GM12878 (cell line): ENCODE data around the gene SPATA6. TPM values are rescaled to one million over a fixed set of nuclear protein-coding genes. Genes with fewer than 3 reads are reported as not detected.
"Not testable (repeated sequence)": the region's sequence is repeated elsewhere in the genome, so short reads cannot be mapped to it uniquely, and the experiment has no call there.

Source experiments
- ATAC-seq: fragments of 200-7000 bp; cut with Tn5 transposase; 3 replicates; pipeline ENCODE4 v1.9.1; 2020; ENCODE audit warnings: mild to moderate bottlenecking, moderate library complexity
- BruUV-seq: library from RNA; stranded (reverse); fragments of 400-500 nt; replicated peaks from 2 replicates; lab custom pipeline; 2021; lab: Mats Ljungman, UMichigan
- CTCF ChIA-PET: fragments of 300-600 bp; sonication (Branson Sonifier 250); formaldehyde crosslinking; extraction: SDS; loops from one replicate; lab custom pipeline; 2021; ENCODE audit warnings: inconsistent platforms; lab: Yijun Ruan, JAX
- POLR2A ChIA-PET: fragments of 350-600 bp; formaldehyde crosslinking; extraction: SDS; loops from one replicate; lab custom pipeline; 2021; ENCODE audit warnings: inconsistent platforms; lab: Charles Lee
- RAD21 ChIA-PET: fragments of 300-600 bp; sonication (Branson Sonifier 250); formaldehyde crosslinking; loops from one replicate; lab custom pipeline; 2023; ENCODE audit warnings: antibody characterized with exemption; ENCODE audit not compliant: unreplicated experiment; lab: Charles Lee
- SMC1A ChIA-PET: fragments of 300-600 bp; sonication (Branson Sonifier 250); formaldehyde crosslinking; loops from one replicate; lab custom pipeline; 2023; ENCODE audit not compliant: unreplicated experiment, uncharacterized antibody; lab: Charles Lee
- DNase-seq: peaks from one replicate; pipeline ENCODE4 v3.0.0-alpha.2; 2011; ENCODE audit warnings: low read depth, low spot score
- FAIRE-seq: peaks from 3 replicates; lab custom pipeline; 2011; peaks lifted over from hg19 to GRCh38; lab: Jason Lieb, UNC
- H2AFZ ChIP-seq: 2 replicates; pipeline ENCODE4 v1.6.0; 2011; ENCODE audit warnings: low read depth, low read length, control low read depth; ENCODE audit not compliant: control insufficient read depth
- H3K27ac ChIP-seq: 2 replicates; pipeline ENCODE4 v1.5.1; 2011; ENCODE audit warnings: control low read depth; ENCODE audit not compliant: control insufficient read depth, insufficient read depth
- H3K27me3 ChIP-seq, 2 experiments: replicated peaks in 1 of 2; 2 replicates each; pipeline versions ENCODE4 v1.6.0 to v1.6.1; 2011; ENCODE audit warnings: low read length in 1 of 2; ENCODE audit not compliant: control insufficient read depth in 2 of 2, insufficient read depth in 2 of 2
- H3K36me3 ChIP-seq, 2 experiments: 2 replicates each; pipeline ENCODE4 v1.5.1; 2011; ENCODE audit warnings: low read length in 1 of 2; ENCODE audit not compliant: control insufficient read depth in 2 of 2, insufficient read depth in 2 of 2
- H3K4me1 ChIP-seq: 2 replicates; pipeline ENCODE4 v1.6.1; 2011; ENCODE audit warnings: mild to moderate bottlenecking, low read length, moderate library complexity, mixed read lengths; ENCODE audit not compliant: control insufficient read depth, insufficient read depth
- H3K4me2 ChIP-seq: 2 replicates; pipeline ENCODE4 v1.6.0; 2011; ENCODE audit warnings: control low read depth; ENCODE audit not compliant: control insufficient read depth, insufficient read depth
- H3K4me3 ChIP-seq: fragments of 200-600 bp; sonication (generic); 2 replicates; pipeline ENCODE4 v1.5.1; 2016
- H3K79me2 ChIP-seq: 2 replicates; pipeline ENCODE4 v1.6.0; 2011; ENCODE audit warnings: low read length; ENCODE audit not compliant: control insufficient read depth, insufficient read depth
- H3K9ac ChIP-seq: 2 replicates; pipeline ENCODE4 v1.8.0; 2011; ENCODE audit warnings: low read length, control low read depth, mixed read lengths; ENCODE audit not compliant: control insufficient read depth, insufficient read depth
- H3K9me3 ChIP-seq: replicated peaks from 3 replicates; pipeline ENCODE4 v1.5.1; 2011; ENCODE audit warnings: mild to moderate bottlenecking, low read length; ENCODE audit not compliant: control insufficient read depth, insufficient read depth
- H4K20me1 ChIP-seq: 2 replicates; pipeline ENCODE4 v1.6.0; 2011; ENCODE audit not compliant: control insufficient read depth, insufficient read depth
- FOS ChIP-seq: IDR thresholded peaks from 3 replicates; pipeline ENCODE4 v1.6.1; 2011; ENCODE audit warnings: borderline replicate concordance; ENCODE audit not compliant: insufficient read length; ENCODE audit errors: extremely low read depth
- MYB ChIP-seq: fragments of 150-350 bp; IDR thresholded peaks from 2 replicates; pipeline ENCODE4 v1.6.1; 2014; ENCODE audit warnings: mild to moderate bottlenecking, low read depth, low read length, borderline replicate concordance
- NFIC ChIP-seq: IDR thresholded peaks from 2 replicates; pipeline ENCODE4 v1.6.1; 2012; ENCODE audit warnings: low read depth, mild to moderate bottlenecking, inconsistent platforms, low read length, moderate library complexity
- REST ChIP-seq: IDR thresholded peaks from 2 replicates; pipeline ENCODE4 v1.6.1; 2012; ENCODE audit warnings: mild to moderate bottlenecking, low read depth, low read length
- whole genome bisulfite sequencing: methylation state at CpG from one replicate; pipeline ENCODE4 v1.1.6; 2016; ENCODE audit warnings: low lambda C conversion rate; ENCODE audit not compliant: insufficient replicate concordance, insufficient coverage; ENCODE audit errors: missing lambda C conversion rate; 5-methylcytosine and 5-hydroxymethylcytosine counted together
- in situ Hi-C: fragments of 300-500 bp; cut with MboI; formaldehyde crosslinking; loops from 9 replicates; pipeline ENCODE4 v1.14.3; 2018; ENCODE audit warnings: mixed read lengths
- intact Hi-C: fragments of 100-400 bp; cut with micrococcal nuclease; formaldehyde crosslinking; loops from one replicate; pipeline ENCODE4 v1.14.2; 2022; ENCODE audit not compliant: unreplicated experiment
- polyA plus RNA-seq, 11 experiments: library from polyadenylated mRNA; depleted of rRNA in 4 of 11; unstranded in 6 of 11; stranded (reverse) in 5 of 11; fragments of >200 nt; fragmentation: Nextera tagmentation in 4 of 11; fragmentation: Illumina TruSeq in 1 of 11; extraction: Ambion mirVana in 4 of 11; extraction: Trizol in 1 of 11; gene quantifications; 1 replicate in 1 of 11; 2 replicates in 10 of 11; pipeline versions ENCODE4 v1.2.1 to v1.2.3, GENCODE V29; 2011 to 2016; ENCODE audit warnings: inconsistent platforms in 2 of 11, missing spikeins in 2 of 11, low read depth in 1 of 11
- total RNA-seq, 4 experiments: library from RNA; depleted of rRNA in 3 of 4; stranded (reverse); fragments of >200 nt in 3 of 4; fragmentation: Illumina TruSeq in 1 of 4; extraction: Trizol in 1 of 4; gene quantifications; 2 replicates each; pipeline versions ENCODE4 v1.2.1 to v1.2.3, GENCODE V29; 2013 to 2021
- TF ChIP-seq, protein P1 (sequence below): fragments of 450-650 bp; conservative IDR thresholded peaks from 2 replicates; pipeline ENCODE4 v1.6.1; 2017; ENCODE audit warnings: mild to moderate bottlenecking, moderate library complexity

SPATA6 gene
- total and polyA plus RNA-seq, 10 of the 15 experiments (the other 5 are each of a cell fraction or from before 2014, with no cell fraction given) = 0.29 TPM; not detected in 9

DNA sequence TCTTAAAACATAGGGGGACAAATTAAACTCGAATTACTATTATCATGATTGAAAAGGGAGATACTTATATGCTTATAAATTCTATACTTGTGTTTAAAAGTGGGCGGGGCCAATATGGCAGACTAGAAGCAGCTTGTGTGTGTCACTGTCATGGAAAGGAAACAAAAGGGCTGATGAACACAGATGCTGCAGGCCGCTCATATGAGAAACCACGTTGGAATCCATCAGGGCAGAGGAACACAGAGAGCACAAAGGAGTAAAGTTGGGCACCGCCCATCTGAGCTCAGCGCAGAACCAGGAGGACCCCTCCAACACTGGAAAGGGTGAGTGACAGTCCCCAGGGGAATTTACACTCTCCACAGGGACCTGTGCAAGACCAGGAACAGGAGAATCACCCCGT is 142.5 kb downstream of the SPATA6 start:
- ATAC-seq = no peak
- no peaks in the 10 kb centered on the region for H4K20me1 ChIP-seq
- H3K9ac ChIP-seq = no peak overlapping the region
- TF ChIP-seq, protein P1, sequence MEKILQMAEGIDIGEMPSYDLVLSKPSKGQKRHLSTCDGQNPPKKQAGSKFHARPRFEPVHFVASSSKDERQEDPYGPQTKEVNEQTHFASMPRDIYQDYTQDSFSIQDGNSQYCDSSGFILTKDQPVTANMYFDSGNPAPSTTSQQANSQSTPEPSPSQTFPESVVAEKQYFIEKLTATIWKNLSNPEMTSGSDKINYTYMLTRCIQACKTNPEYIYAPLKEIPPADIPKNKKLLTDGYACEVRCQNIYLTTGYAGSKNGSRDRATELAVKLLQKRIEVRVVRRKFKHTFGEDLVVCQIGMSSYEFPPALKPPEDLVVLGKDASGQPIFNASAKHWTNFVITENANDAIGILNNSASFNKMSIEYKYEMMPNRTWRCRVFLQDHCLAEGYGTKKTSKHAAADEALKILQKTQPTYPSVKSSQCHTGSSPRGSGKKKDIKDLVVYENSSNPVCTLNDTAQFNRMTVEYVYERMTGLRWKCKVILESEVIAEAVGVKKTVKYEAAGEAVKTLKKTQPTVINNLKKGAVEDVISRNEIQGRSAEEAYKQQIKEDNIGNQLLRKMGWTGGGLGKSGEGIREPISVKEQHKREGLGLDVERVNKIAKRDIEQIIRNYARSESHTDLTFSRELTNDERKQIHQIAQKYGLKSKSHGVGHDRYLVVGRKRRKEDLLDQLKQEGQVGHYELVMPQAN = no peak
- TF ChIP-seq NFIC (no peak), MYB (no peak), REST (no peak), FOS (no peak)
- FAIRE-seq = no peak
- POLR2A ChIA-PET = no interaction called here
- in situ Hi-C loops (no loop called here), intact Hi-C loops (no loop called here)
- H2AFZ ChIP-seq = no peak overlapping the region
- no peak overlapping the region for H3K4me2 ChIP-seq
- H3K4me3 ChIP-seq = no peak overlapping the region
- BruUV-seq = no TSS peak
- H3K27me3 ChIP-seq = no peaks in the 10 kb centered on the region
- RAD21 ChIA-PET = no interaction called here
- no peak for DNase-seq
- WGBS = 20% methylated on average over 7 of the region's 7 CpGs
- CTCF ChIA-PET = interaction anchor here (0.6 kb wide), 1 partner anchor 200 kb away, joined by 3 read pairs; no protein-coding TSS in a partner anchor
- no peaks in the 10 kb centered on the region for H3K36me3 ChIP-seq
- no peaks in the 10 kb centered on the region for H3K9me3 ChIP-seq
- no peak overlapping the region for H3K27ac ChIP-seq
- SMC1A ChIA-PET = no interaction called here
- H3K79me2 ChIP-seq = no peaks in the 10 kb centered on the region
- no peaks in the 10 kb centered on the region for H3K4me1 ChIP-seq

- POLR2A ChIA-PET, H2AFZ ChIP-seq, H3K4me2 ChIP-seq, in situ Hi-C loops, intact Hi-C loops, DNase-seq, ATAC-seq, SMC1A ChIA-PET, FAIRE-seq, H3K9ac ChIP-seq, H3K79me2 ChIP-seq, H4K20me1 ChIP-seq, RAD21 ChIA-PET, H3K4me3 ChIP-seq, BruUV-seq, CTCF ChIA-PET, H3K9me3 ChIP-seq, H3K27ac ChIP-seq, H3K36me3 ChIP-seq, H3K4me1 ChIP-seq, H3K27me3 ChIP-seq: not testable (repeated sequence)
- WGBS = 40% methylated on average over 11 of the region's 11 CpGs
These were observed 160.2 kb downstream of the SPATA6 start for GRCh38 chr1:48311829-48312228.
